Epithelial cell of prostate (primary cell): Measurements from ENCODE around the gene CACNA2D4.
"Not testable (repeated sequence)": the region's sequence is repeated elsewhere in the genome, so short reads cannot be mapped to it uniquely, and the experiment has no call there.

Source experiments
- DNase-seq: peaks from one replicate; pipeline ENCODE4 v3.0.0-alpha.2; 2011; ENCODE audit warnings: low read depth, low spot score
- H3K27ac ChIP-seq: fragments of 450-650 bp; 2 replicates; pipeline ENCODE4 v1.5.1; 2017; ENCODE audit warnings: mild to moderate bottlenecking

The CACNA2D4 gene

DNA sequence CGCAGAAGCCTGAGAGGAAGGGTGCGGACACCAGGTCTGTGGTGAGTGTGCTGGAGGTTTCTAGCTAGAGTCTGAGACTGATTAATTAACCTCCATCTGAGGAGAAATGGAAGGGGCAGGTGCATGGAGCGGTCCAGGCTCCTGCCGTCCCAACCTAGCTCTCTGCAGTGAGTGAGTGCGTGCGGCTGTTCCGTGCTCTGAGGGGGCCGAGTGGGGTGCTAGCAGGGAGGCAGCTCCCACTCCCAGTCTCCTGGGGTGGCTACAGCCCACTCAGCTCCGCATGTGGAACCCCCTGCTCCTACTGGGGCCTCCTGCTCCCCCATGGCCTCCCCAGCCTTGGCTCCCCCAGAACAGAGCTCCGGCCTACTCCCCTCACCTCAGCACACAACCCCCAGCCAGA, 95.2 kb downstream of the CACNA2D4 start:
- H3K27ac ChIP-seq: no peak overlapping the region
- DNase-seq: no peak

DNA sequence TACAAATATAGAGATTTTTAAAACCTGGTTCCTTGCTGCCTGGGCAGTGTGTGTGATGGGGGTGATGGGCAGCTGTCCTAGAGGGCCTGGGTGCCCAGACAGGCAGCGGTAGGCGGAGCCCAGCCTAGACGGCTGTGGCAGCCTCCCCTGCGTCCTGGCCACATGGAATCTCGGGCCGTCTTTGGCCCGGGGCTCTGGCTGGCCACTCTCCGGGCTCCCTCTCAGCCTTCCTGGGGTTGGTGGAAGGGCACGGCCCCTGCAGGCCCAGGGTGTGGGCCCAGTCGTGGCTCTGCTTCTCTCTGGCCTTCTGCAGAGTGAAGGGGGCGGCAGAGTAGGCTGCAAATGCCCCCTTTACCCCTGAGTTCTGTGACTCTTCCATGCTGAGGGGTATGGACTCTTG, 95.8 kb downstream of the CACNA2D4 start:
- no peak overlapping the region for H3K27ac ChIP-seq

DNA sequence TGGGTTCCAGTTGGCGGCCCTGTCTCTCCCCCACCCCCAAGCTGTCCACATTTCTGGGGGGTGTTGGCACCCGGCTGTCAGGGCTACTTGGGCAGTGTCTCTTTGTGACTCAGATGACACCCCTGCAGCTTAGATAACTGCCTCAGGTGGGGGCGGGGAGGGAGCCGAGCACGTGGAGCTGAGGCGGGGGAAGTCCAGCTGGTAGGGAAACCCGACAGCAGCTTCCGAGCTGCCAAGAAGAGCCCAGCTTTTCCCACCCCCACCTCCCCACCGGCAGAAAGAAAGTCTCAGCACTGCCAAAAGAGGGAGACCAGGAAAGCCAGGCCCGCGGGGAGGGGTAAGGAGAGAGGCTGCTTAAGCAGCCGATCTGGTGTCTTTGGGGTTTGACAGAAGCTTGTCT, 96.6 kb downstream of the CACNA2D4 start:
- no peak for DNase-seq
- no peak overlapping the region for H3K27ac ChIP-seq

More for the DNA sequence above, 95.8 kb downstream of the CACNA2D4 start:
- no peak for DNase-seq

DNA sequence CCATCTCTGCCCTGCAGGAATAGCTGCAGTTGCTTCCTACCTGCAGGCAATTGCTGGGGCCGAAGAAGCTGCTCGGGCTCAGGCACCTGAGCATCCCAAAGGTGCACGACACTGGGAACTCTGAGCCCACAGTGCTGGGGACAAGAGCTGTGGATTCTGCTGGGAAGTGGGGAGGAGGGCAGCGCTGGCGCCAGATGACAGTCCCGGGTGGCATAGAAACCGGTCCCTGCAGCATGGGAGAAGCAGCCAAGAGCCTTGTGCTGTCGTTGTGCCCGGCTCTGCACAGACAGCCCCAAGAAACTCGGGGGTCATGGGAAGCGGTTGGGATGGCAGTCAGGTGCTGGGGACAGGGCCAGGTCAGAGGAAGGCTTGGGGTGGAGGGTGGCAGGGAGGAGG, 97.6 kb downstream of the CACNA2D4 start:
- no peak overlapping the region for H3K27ac ChIP-seq
- no peak for DNase-seq

DNA sequence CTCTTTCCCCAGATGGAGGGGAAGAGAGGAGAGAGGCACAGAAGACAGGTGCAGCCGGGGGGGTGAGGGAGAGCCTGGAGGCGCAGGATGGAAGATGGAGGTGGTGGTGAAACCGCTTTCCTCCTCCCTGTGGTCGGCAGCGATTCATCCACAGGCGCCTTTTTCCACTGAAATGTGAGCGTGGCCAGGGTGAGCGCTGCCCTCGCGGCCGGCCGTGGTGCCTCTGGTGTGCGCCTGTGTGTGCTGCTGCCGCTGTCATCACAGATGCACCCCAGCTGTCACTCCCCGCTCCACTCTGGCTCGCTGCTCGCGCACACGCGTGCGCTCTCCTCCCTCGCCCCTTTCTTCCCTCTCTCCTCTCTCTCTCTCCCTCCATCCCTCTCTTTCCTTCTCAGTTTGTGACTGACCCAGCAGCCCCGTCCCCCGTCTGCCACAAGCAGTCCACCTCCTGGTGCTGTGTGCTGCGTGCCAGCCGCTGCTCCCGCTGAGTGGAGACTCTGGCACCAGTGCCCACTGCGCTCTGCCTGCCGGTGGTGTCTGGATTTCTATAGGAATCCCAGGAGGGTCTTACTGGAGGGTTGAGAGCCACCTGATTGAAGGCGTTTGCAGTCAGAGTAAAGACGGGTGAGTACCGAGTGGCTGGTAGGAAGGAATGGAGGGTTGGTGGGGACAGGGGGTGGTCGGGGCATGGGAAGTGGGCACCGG, 98.1 kb downstream of the CACNA2D4 start, which contains the start of gene LRTM2:
Gene LRTM2 (plus strand): TSS at position 375 of the 705 bp plus-strand sequence. CDS start 7,584 bp downstream, outside the sequence.
- no peak within 1 kb of the TSS for H3K27ac ChIP-seq
- no peak for DNase-seq

DNA sequence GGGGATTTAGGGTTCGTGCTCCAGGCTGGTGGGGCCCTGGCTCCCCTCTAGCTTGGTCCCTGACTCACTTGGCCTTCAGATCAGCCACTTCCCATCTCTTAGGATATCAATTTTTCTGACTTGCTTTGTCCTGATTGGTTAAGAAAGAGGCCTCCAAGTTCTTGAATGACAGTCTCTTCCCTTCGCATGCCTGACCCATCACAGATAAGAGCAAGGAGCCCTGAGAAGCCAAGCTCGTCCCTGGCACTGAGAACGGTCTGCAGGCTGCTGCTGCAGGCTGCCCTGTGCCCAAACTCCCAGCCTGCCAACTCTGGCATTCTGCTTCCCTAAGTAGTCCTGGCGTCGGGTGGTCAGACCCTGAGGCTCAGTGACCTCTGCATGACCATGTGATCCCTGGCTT, 98.9 kb downstream of the CACNA2D4 start:
- DNase-seq: no peak
- H3K27ac ChIP-seq: no peak overlapping the region

DNA sequence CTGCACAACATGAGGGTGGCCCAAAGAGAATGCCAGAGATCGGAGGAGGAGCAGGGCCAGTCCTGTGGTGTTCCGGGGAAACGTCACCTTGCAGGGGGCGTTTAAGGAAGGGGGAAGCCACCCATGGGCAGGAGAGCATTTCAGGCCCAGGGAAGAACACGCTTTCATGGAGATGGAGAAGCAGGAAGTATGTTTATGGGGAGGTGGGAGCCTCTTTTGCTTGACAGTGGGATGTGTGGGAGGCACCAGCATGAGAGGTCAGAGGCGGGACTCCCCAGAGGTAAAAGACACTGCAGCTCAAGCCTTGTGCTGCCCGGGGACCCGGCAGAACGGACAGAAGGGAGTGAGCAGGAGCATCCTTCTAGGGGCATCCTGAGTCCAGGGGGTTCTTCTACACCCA, 99.4 kb downstream of the CACNA2D4 start:
- no peak overlapping the region for H3K27ac ChIP-seq
- no peak for DNase-seq

DNA sequence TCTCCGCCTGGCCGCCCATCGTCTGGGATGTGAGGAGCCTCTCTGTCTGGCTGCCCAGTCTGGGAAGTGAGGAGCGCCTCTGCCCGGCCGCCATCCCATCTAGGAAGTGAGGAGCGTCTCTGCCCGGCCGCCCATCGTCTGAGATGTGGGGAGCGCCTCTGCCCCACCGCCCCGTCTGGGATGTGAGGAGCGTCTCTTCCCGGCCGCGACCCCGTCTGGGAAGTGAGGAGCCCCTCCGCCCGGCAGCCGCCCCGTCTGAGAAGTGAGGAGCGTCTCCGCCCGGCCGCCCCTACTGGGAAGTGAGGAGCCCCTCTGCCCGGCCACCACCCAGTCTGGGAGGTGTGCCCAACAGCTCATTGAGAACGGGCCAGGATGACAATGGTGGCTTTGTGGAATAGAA, 100.5 kb downstream of the CACNA2D4 start:
- not testable (repeated sequence) for DNase-seq, H3K27ac ChIP-seq

DNA sequence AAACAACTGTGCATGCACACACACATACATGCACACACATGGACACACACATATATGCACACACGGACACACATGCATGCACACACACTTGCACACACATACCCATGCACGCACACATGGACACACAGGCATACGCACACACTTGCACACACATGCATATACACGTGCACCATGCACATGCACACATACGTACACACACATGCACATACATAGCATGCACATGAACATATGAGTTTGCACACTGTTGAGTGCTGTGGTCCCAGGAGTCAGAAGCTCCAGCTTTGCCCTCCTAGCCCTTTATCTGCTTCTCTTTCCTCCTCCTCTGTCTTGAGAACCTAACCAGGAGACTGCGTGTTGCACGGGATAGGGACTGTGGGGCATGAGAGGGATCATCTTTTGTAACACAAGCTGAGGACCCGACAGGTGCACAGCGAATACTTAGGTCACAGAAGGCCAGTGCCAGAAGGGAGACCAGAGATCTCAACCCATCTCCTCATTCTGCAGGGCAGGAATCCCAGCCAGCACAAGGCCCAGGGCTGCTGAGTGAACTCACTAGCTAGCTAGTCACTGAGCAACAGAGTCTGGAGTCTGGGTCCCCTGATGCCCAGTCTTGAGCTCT, 101.6 kb downstream of the CACNA2D4 start:
- no peak for DNase-seq
- no peak overlapping the region for H3K27ac ChIP-seq

DNA sequence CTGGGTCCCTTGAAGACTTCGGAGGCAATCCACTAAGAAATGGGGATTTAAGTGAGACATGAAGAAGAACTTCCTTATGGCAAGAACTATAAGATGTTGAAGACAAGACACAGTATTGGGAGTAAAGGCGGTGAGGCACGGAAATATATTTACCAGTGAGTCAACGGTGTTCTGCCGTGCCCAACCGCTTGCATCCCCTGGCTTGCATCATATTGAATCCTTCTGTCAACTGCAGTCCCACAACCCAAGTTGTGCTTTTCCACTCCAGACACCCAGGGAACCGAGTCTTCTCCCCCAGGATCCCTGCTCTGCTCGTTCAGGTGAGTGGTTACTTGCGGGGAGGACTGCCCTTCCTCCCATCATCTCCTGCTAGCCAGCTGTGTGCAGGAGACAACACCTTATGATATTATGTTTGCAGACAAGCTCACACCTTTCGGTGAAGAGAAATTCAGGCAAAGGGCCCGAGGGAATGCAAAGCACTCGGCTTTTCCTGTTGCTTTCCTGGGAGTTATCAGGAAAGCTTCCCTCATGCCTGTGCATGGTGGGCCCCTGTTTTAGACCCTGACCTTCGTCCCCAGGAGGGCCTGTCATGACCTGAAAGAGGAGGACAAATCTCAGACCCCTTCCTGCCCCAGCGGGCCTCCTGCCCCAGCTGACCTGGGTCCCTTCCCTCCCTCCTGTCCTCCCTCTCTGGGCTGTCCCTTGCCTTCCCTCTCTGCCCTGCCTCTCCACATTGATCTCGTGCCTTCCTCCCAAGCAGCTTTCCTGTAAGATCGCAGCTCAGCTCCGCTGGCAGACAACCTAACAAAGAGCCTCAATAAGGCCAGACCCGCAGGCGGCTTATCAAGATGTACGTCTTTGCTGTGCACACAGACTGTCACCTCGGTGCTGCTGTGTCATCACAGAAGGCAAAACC, 102.4 kb downstream of the CACNA2D4 start:
- no peak overlapping the region for H3K27ac ChIP-seq
- DNase-seq: no peak

DNA sequence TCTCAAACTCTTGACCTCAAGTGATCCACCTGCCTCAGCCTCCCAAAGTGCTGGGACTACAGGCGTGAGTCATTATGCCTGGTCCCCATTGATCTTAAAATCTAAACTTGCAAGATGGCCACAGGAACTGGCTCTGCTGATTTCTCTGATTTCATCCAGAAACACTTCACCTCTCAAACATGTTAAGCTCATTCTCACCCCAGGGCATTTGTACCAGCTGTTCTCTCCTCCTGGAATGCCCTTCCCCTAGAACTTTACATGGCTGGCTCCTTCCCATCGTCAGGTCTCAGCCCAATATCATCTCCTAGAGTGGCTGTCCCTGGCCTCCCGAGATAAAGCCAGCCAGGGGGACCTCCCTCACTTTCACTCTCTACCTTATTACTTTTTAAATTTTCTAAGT, 103.3 kb downstream of the CACNA2D4 start:
- no peak overlapping the region for H3K27ac ChIP-seq
- DNase-seq: no peak

DNA sequence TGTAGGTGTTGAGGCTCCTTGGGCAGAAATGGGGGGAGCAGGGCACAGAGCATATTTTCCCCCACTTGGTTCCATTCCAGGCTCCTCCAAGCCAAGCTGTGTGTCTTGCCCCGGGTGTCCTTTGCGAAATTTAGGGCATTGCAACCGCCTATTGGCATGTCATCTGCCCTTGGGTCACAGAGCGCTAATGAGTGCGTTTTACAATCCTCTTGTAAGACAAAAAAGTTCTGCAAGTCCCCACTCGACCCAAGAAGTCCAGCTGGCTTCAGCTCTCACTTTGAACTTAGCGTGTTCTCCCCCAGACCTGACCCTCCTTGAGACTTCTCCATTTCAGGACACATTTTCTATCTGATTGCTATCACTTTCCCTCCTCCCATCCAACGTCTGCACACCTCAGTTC, 104.2 kb downstream of the CACNA2D4 start:
- H3K27ac ChIP-seq: no peak overlapping the region
- DNase-seq: no peak

DNA sequence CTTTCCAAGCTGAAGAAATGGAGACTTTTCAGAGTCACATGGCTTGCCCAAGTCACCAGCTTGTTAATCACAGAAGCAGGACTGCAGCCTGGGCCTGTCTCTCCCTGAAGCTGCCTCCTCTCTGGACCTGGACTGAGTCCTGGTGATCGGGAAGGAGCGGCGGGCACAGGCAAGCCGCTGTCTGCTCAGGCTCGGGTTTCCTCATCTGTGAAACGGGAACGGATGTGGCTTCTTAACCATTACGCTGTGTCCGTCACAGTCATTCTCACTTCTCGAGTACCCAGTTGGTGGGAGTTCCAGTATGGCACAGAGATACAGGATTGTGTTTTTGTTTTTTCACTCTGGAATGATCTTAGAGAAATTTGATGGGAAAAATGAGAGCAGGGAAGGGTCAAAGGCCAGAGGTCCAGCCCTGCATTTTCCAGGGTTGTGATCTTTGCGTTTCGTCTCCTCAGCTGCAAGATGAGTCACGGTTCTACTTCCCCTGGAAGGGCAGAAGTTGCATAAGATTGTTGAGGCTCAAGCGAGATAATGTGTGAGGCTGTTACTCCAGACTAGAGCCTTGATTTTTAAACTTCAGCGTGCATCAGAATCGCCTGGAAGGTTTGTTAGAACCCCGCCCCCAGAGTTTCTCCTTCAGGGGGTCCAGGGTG, 105.7 kb downstream of the CACNA2D4 start:
- no peak overlapping the region for H3K27ac ChIP-seq
- no peak for DNase-seq

DNA sequence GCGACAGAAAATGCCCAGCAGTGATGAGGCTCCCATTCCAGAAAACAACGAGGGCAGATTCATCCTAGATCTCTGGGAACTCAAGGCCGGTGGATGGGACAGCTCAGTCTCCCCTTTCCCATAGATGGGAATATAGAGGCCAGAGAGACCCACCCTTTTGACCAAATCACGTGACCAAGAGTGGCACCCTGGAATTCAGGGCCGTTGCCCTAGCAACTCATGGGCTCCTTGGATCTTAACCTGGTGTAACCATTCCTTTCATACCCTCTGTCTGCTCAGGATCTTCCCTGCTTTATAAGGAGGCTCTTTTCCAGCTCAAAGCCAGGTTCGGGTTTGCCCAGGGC, 106.5 kb downstream of the CACNA2D4 start:
- DNase-seq: no peak
- H3K27ac ChIP-seq: no peak overlapping the region

DNA sequence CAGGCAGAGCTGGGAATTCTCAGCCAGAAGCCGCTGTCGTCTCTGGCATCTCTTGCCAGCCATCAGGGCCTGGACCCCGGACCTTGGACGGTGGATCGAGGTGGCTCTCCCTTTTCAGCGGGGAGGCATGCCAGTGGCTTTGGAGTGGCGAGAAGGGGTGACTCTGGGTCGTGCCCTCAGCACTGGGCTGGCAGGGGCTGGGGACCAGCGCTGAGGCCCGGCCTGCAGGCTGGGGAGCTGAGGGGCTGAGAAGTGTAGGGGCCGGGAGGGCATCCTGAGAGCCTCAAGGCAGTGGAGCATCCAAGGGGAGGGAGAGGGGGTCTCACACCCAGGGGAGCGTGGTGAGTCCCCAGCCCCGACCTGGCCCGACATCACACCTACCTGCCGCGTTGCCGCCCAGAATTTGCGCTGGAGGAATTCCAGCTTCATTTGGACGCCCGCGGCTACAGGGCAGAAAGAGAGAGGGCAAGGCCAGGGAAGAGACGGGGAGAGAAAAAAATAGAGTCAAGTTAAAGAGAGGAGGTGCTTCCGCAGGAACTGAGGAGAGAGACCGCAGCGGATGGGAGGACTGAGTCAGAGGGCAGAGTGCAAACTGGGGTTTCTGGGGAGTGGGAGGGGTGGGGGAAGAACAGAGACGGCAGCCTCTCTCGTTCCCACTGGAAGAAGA, 107.0 kb downstream of the CACNA2D4 start:
- H3K27ac ChIP-seq: no peak overlapping the region
- no peak for DNase-seq

DNA sequence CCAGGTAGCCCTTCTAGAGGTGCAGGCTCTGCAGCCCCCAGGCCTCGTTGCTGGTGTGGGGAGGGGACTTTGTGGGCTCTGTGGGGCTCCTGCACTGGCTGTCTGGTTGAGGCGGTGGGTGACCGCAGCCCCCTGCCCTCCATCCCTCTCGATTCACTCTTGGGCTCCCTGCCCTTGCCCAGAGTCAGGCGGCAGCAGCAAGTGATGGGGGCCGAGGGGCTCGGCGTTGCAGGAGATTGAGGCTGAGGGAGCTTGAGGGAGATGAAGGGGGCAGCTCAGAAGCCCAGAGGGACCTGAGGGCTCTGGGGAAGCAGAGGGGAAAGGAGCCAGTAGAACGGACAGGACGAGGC, 107.5 kb downstream of the CACNA2D4 start:
- H3K27ac ChIP-seq: no peak overlapping the region
- DNase-seq: no peak

DNA sequence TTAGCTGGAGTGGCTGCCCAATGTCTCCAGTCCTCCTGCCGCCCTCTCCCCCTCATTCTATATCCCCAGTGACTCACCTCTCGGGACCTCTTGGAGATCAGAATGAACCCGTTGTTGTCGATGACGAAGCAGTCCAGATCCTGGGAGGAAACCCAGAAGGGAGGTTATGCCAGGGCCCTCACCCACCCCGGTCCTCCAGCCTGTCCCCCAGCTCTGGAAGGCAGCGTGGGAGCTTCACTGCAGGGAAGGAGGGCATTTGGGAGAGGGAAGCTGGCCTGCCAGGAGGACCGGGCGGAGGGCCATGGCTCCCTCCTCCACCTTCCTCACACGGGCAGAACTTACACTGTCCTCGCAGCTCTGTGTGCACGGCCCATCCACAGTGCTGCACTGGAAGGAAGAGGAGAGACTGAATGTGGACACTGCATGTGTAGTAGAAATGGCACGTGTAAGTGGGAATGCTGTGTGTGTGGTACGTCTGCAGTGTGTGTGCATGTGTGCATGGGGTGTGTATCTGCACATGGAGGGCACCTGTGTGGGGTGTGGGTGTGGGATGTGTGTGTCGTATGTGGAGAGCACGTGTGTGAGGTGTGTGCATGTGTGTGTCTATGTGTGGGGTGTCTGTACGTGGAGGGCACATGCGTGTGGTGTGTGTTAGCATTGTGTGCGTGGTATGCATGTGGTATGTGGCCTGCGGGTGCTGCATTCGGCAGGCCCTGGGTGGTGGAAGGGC, 108.1 kb downstream of the CACNA2D4 start:
- no peak overlapping the region for H3K27ac ChIP-seq
- DNase-seq: no peak

DNA sequence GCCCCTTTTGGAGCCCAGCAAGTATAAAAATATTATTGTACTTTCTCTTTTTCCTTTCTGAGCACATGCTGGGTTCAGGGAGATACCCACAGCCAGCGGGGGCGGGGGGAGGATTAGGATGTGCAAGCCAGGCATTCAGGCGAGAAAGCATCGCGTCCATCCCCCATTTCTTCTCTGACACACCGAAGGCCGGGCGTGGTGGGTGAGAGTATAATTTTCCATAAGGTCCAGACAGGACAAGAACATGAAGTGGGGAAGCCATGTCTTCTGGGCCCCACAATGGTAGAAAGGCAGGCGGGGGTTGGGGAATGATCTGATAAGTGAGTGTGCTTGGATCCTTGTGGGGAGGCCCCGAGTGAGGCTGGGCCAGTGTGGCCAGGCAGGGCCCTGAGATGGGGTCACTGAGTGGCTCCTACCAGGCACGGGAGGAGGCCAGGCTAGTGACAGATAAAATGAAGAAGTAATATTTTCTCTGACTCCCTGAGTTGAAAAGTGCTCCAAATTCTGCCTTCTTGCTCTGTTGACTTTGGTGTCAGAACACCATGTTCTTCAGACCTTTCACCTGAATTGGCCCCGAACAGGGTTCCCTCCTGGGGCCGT, 108.8 kb downstream of the CACNA2D4 start:
- H3K27ac ChIP-seq: no peak overlapping the region
- no peak for DNase-seq

DNA sequence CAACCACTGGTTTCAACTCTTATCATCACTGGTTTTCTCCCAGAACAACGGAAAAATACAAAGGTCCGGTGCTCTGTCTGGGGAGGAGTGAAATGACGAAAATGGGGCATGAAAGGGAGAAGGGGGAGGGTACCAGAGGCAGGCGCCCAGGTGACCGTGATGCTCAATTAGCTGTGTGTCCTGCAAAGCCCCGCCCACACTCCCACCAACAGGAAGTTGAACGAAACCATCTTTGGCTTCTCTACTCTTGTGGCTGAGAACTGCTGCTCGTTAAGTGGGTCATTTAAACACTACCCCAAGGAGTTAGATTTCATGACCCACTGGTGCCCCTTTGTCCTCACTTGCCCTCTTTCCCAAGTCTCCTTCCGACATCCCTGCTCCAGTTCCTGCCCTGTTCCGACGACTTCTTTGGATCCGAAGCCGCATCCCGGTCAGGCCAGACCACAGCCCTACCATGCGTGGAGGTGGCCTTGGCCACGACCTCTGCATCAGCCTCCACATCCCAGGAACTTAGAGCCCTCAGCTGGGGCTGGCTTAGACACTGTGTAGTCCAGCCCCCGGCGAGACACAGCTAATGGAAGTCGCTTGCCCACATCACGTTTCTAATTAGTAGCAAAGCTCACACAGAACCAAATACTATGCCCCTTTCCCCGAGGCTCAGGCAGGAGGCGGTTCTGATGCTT, 109.5 kb downstream of the CACNA2D4 start:
- H3K27ac ChIP-seq: no peak overlapping the region

More for the DNA sequence above, 109.5 kb downstream of the CACNA2D4 start:
- DNase-seq: no peak
